GM13977 (cell line): ENCODE data around the gene OLFM1.
"Not testable (repeated sequence)": the region's sequence is repeated elsewhere in the genome, so short reads cannot be mapped to it uniquely, and the experiment has no call there.

Experiments
- DNase-seq: peaks from one replicate; pipeline ENCODE4 v3.0.0; 2012; ENCODE audit warnings: low spot score
- in situ Hi-C: fragments of 300-500 bp; cut with MboI; formaldehyde crosslinking; loops from one replicate; pipeline ENCODE4 v1.12.0; 2022; ENCODE audit warnings: low sequenced_read_pairs, low pct_unique_long_range_greater_than_20kb, mixed read lengths, inconsistent platforms; ENCODE audit not compliant: unreplicated experiment
- TF ChIP-seq, protein P1 (sequence below): IDR thresholded peaks from 2 replicates; pipeline ENCODE4 v1.5.1; 2012; ENCODE audit warnings: mild to moderate bottlenecking, control low read depth; ENCODE audit not compliant: insufficient read depth; ENCODE audit errors: extremely low read depth, missing control alignments

The OLFM1 gene

DNA sequence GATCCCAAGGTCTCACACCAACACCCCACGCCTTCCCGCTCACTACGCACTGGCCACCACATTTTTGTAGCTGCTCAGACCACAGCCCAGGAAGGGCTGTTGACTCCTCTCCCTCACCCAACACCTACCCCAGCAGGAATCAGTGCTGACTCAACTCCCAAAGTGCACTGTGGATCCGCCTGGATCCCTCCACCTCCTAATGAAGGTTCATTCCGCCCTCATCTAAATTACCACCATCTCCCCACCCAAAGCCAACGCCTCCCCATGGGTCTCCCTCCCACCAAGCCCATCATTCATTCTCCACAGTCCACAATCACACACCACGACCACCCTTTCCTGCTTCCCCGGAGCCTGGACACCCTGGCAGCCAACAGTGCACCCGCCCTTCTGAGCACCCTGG is 57.8 kb downstream of the OLFM1 start:
- DNase-seq = no peak
- TF ChIP-seq, protein P1, sequence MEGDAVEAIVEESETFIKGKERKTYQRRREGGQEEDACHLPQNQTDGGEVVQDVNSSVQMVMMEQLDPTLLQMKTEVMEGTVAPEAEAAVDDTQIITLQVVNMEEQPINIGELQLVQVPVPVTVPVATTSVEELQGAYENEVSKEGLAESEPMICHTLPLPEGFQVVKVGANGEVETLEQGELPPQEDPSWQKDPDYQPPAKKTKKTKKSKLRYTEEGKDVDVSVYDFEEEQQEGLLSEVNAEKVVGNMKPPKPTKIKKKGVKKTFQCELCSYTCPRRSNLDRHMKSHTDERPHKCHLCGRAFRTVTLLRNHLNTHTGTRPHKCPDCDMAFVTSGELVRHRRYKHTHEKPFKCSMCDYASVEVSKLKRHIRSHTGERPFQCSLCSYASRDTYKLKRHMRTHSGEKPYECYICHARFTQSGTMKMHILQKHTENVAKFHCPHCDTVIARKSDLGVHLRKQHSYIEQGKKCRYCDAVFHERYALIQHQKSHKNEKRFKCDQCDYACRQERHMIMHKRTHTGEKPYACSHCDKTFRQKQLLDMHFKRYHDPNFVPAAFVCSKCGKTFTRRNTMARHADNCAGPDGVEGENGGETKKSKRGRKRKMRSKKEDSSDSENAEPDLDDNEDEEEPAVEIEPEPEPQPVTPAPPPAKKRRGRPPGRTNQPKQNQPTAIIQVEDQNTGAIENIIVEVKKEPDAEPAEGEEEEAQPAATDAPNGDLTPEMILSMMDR = no peak
- in situ Hi-C loops = no loop called here

DNA sequence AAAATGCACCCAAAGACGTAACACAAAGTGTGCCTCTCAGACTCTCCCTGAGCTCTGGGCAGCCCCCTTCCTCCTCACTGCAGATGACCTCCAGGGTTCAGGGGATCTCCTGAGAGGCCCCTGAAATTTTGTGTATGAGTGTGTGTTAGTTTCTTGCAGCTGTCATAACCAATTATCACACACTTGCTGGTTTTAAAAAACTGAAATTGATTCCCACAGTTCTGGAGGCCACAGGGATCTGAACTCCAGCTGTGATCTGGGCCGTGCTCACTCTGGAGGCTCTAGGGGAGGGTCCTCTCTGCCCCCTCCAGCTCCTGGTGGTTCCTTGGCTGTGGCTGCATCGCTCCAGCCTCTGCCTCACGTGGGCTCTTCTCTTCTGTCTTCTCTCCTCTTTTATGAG is 58.8 kb downstream of the OLFM1 start:
- no peak for DNase-seq
- TF ChIP-seq, protein P1 = no peak
- in situ Hi-C loops = no loop called here

DNA sequence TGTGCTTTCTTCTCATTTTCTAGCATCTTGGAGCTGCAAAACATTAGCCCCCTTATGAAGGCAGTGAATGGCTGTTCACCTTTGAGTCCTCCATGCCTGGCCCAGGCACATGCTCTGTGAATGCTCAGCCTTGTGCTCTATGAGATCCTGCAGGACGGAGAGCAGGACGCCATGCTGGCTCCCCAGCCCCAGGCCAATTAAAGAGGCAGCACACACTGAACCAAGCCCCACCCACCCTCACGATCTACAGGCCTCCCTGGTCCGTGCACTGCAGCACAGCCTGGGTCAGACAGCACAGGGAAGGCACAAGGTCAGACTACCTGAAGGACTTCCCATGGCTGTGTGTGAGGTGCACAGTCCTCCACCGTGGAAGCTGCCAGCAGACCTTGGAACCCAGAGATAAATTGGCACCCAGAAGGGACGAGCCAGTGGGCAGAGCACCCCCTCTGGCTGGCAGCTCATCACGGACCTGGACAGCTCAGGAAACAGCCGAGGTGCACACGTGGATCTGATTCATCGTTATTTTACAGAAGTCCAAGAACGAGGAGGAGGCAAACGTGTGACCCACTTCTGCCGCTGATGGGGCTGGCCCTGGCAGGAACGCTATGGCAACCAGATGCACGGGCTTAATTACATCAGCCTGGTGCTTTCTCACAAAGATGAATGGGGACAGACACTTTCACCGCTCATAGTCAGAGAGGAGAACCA is 59.5 kb downstream of the OLFM1 start:
- no peak for DNase-seq
- in situ Hi-C loops = no loop called here
- TF ChIP-seq, protein P1 = no peak

DNA sequence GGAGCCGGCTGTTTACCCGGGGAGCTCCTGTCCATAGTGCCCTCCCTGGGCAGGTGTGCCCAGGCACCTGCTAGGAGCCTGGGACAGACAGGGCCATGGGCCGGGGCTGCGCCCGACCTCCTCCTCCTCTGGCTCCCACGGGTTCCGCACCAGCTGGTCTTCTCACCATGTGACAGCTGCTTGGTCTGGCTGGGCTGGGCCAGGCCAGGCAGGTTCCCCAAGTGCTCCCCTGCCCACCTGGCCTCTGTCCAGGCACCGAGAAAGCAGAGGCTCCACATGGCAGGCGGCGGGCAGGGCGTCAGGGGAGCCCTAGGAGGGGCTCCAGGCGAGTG is 60.0 kb downstream of the OLFM1 start:
- TF ChIP-seq, protein P1 = no peak
- in situ Hi-C loops = no loop called here
- no peak for DNase-seq

DNA sequence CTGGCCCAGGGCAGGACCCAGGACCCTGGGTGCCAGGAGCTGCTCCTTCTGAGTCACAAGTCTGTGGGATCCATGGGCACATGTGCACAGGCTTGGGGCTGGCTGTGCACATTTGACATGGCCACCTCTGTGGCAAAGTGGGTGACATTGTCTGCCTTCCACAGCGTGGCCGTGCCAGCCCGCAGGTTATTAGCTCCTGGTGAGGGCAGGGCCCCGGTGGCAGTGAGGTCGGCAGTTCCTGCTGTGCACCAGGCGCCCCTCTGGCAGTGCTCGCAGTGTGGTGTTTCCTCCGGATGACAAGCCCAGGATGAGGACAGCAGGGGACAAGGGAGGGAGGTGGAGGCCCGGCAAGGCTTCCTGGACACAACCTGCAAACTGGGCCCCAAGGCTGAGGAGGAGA is 60.5 kb downstream of the OLFM1 start:
- TF ChIP-seq, protein P1 = no peak
- DNase-seq = no peak
- in situ Hi-C loops = no loop called here

DNA sequence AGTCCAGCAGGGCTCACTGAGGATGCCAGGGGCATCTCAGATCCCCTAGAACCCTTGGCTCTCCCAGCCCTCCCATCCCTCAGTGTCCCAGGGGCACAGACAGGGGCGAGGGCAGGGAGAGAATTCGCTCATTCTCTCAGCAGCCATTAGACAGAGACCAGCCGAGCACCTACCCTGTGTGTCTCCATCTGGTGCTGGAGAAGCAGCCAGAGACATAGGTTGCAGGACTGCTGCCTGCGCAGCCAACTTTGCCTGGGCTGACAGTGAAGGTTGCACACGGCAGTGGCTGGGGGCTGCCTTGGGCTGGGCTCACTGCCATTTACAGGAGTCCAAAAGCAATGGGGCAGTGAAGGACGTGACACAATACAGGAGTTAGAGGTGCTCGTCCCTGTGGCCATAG is 60.9 kb downstream of the OLFM1 start:
- in situ Hi-C loops = no loop called here
- TF ChIP-seq, protein P1 = no peak
- no peak for DNase-seq

DNA sequence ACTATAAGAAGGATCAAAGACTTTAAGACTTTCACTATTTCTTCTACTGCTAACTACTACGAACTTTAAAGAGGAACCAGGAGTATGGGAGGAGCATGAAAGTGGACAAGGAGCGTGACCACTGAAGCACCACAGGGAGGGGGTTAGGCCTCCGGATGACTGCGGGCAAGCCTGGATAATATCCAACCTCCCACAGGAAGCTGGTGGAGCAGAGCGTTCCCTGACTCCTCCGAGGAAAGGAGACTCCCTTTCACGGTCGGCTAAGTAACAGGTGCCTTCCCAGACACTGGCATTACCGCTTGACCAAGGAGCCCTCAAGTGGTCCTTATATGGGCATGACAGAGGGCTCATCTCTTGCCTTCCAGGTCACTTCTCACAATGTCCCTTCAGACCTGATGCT is 62.4 kb downstream of the OLFM1 start:
- in situ Hi-C loops = not testable (repeated sequence)

More for the DNA sequence above, 62.4 kb downstream of the OLFM1 start:
- DNase-seq = not testable (repeated sequence)
